Caco-2 (cell line): ENCODE data around the gene ADAMTSL2. TPM values are rescaled to one million over a fixed set of nuclear protein-coding genes. Genes with fewer than 3 reads are reported as not detected.

Source experiments
- BruUV-seq: library from RNA; stranded (reverse); fragments of 400-500 nt; replicated peaks from 2 replicates; lab custom pipeline; 2021; lab: Mats Ljungman, UMichigan
- CTCF ChIA-PET: fragments of 300-600 bp; sonication (Branson Sonifier 250); formaldehyde crosslinking; loops from one replicate; lab custom pipeline; 2022; ENCODE audit warnings: antibody characterized with exemption; lab: Charles Lee
- POLR2A ChIA-PET: fragments of 300-600 bp; sonication (Branson Sonifier 250); formaldehyde crosslinking; loops from one replicate; lab custom pipeline; 2022; ENCODE audit warnings: antibody characterized with exemption; lab: Charles Lee
- DNase-seq, 2 experiments: peaks; one replicate each; pipeline versions ENCODE4 v3.0.0 to v3.0.0-alpha.2; 2020 to 2022
- H3K27me3 ChIP-seq: replicated peaks from 2 replicates; pipeline ENCODE4 v1.6.0; 2011; ENCODE audit warnings: low read length; ENCODE audit not compliant: control insufficient read depth, insufficient read depth
- H3K36me3 ChIP-seq: 2 replicates; pipeline ENCODE4 v1.5.1; 2011; ENCODE audit warnings: low read length; ENCODE audit not compliant: control insufficient read depth, insufficient read depth
- H3K4me1 ChIP-seq: fragments of 250-450 bp; sonication (Bioruptor Pico); 2 replicates; pipeline ENCODE4 v1.5.1; 2020; ENCODE audit warnings: mild to moderate bottlenecking
- H3K4me3 ChIP-seq: 2 replicates; pipeline ENCODE4 v1.5.1; 2011; ENCODE audit warnings: low read depth, mild to moderate bottlenecking, control low read depth, low read length
- H3K9me3 ChIP-seq: fragments of 250-450 bp; sonication (Bioruptor Pico); 2 replicates; pipeline ENCODE4 v1.5.1; 2020; ENCODE audit warnings: mild to moderate bottlenecking, moderate library complexity
- H3K27ac Mint-ChIP-seq: one replicate; pipeline ENCODE4 v1.8.0; 2022; ENCODE audit warnings: mixed read lengths; ENCODE audit not compliant: unreplicated experiment
- H3K27me3 Mint-ChIP-seq: one replicate; pipeline ENCODE4 v1.8.0; 2022; ENCODE audit warnings: mixed read lengths; ENCODE audit not compliant: insufficient read depth, unreplicated experiment
- H3K36me3 Mint-ChIP-seq: one replicate; pipeline ENCODE4 v1.8.0; 2022; ENCODE audit warnings: mild to moderate bottlenecking, mixed read lengths; ENCODE audit not compliant: insufficient read depth, unreplicated experiment
- H3K4me1 Mint-ChIP-seq: one replicate; pipeline ENCODE4 v1.8.0; 2022; ENCODE audit warnings: low read depth, mixed read lengths; ENCODE audit not compliant: unreplicated experiment
- H3K4me3 Mint-ChIP-seq: one replicate; pipeline ENCODE4 v1.8.0; 2022; ENCODE audit warnings: mild to moderate bottlenecking, moderate library complexity, mixed read lengths; ENCODE audit not compliant: unreplicated experiment
- H3K9me3 Mint-ChIP-seq: one replicate; pipeline ENCODE4 v1.8.0; 2022; ENCODE audit warnings: mixed read lengths; ENCODE audit not compliant: unreplicated experiment
- intact Hi-C: fragments of 100-400 bp; cut with micrococcal nuclease; formaldehyde crosslinking; loops from one replicate; pipeline ENCODE4 v1.10.0; 2022; ENCODE audit not compliant: unreplicated experiment
- total RNA-seq: library from RNA; stranded (reverse); gene quantifications from 2 replicates; pipeline ENCODE4 v1.2.3, GENCODE V29; 2022
- TF ChIP-seq, protein P1 (sequence below), 2 experiments: fragments of 200-600 bp in 1 of 2; IDR thresholded peaks; 1 replicate in 1 of 2; 2 replicates in 1 of 2; pipeline versions ENCODE4 v1.5.1 to v1.8.0; 2011 to 2022; ENCODE audit warnings: antibody characterized with exemption in 1 of 2, control low read depth in 1 of 2, inconsistent platforms in 1 of 2, low read depth in 1 of 2, low read length in 1 of 2, mild to moderate bottlenecking in 1 of 2, moderate library complexity in 1 of 2; ENCODE audit not compliant: insufficient read depth in 1 of 2, severe bottlenecking in 1 of 2, unreplicated experiment in 1 of 2

The ADAMTSL2 gene
- total RNA-seq, 1 experiment from 2014 or later, result 0.68 TPM

DNA sequence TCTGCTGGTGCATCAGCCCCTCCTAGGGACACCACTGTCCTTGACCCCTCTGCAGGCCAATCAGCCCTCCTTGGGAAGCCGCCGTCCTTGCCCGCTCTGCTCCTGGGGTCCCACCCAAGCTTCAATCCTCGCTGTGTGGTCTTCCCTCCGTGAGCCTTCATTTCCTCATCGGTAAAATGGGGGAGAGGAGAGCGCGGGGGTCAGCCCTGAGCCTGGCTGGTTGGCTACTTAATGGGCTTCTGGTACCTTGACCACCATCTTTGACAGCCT lies 42.9 kb upstream of the ADAMTSL2 start:
- H3K4me3 Mint-ChIP-seq, result no peak overlapping the region
- Histone ChIP-seq H3K4me1 (no peaks in the 10 kb centered on the region), H3K36me3 (no peaks in the 10 kb centered on the region), H3K27me3 (no peaks in the 10 kb centered on the region), H3K4me3 (no peak overlapping the region), H3K9me3 (no peaks in the 10 kb centered on the region)
- H3K36me3 Mint-ChIP-seq, result no peaks in the 10 kb centered on the region
- intact Hi-C loops, result no loop called here
- no peak overlapping the region for H3K27ac Mint-ChIP-seq
- H3K27me3 Mint-ChIP-seq, result no peaks in the 10 kb centered on the region
- TF ChIP-seq, protein P1, sequence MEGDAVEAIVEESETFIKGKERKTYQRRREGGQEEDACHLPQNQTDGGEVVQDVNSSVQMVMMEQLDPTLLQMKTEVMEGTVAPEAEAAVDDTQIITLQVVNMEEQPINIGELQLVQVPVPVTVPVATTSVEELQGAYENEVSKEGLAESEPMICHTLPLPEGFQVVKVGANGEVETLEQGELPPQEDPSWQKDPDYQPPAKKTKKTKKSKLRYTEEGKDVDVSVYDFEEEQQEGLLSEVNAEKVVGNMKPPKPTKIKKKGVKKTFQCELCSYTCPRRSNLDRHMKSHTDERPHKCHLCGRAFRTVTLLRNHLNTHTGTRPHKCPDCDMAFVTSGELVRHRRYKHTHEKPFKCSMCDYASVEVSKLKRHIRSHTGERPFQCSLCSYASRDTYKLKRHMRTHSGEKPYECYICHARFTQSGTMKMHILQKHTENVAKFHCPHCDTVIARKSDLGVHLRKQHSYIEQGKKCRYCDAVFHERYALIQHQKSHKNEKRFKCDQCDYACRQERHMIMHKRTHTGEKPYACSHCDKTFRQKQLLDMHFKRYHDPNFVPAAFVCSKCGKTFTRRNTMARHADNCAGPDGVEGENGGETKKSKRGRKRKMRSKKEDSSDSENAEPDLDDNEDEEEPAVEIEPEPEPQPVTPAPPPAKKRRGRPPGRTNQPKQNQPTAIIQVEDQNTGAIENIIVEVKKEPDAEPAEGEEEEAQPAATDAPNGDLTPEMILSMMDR (IDR thresholded peaks at IDR 0.05; ENCODE audit: insufficient read depth in 1 of 2, low read depth in 1 of 2, low read length in 1 of 2, severe bottlenecking in 1 of 2, unreplicated experiment in 1 of 2), result no peak
- no peak for DNase-seq
- CTCF ChIA-PET, result no interaction called here
- H3K9me3 Mint-ChIP-seq, result no peaks in the 10 kb centered on the region
- no peaks in the 10 kb centered on the region for H3K4me1 Mint-ChIP-seq
- POLR2A ChIA-PET, result interaction anchor here (1.1 kb wide), 1 partner anchor 32 kb away, joined by 4 read pairs; no protein-coding TSS in a partner anchor
- BruUV-seq, result no TSS peak

DNA sequence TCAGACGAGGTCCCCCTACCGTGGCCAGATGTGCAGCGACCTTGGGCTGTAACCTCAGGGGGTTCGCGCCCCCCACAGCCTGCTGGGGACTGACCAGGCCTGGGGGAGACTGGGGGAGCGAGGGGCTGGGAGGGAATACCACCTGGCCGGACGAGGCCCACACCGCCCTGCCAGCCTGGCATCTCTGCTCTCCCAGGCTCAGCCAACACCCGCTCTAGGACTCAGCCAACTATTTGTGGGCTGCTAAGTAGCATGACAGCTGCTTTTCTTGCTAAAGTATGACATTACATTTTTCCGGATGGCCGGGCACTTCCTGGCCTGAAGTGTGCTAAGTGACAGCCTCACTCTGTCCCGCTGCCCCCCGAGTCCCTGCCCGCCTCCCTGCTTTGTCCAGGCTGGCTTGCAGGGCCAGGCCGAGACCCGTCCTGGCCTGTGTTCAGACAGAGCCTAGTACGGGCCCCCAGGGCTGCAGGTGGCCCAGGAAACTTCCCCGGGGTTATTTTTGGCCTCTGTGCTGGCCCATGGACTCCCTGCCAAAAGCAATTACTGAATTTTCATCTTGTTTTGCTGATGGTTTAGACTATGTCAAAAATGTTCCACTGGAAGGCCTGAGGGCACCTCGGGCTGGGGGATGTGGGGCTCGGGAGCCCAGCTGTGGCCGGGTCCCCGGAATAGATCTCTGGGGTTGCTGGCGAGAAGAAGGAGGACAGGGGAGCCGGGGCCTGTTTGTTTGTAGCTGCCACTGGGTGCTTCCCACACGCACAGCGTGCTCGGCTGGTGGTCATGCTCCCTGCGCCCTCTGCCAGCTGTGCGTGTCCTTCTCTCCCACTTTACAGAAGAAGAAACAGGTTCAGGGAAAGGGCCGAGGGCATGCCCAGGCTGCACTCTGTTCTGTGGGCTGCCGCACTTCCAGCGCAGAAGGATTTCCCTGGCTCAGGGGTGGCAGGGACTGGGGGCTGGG lies 42.2 kb upstream of the ADAMTSL2 start:
- no peaks in the 10 kb centered on the region for H3K9me3 ChIP-seq
- H3K4me3 ChIP-seq, result no peak overlapping the region
- Mint-ChIP-seq H3K36me3 (no peaks in the 10 kb centered on the region), H3K9me3 (no peaks in the 10 kb centered on the region), H3K27ac (no peak overlapping the region), H3K27me3 (no peaks in the 10 kb centered on the region), H3K4me3 (no peak overlapping the region), H3K4me1 (no peaks in the 10 kb centered on the region)
- H3K27me3 ChIP-seq, result no peaks in the 10 kb centered on the region
- no peaks in the 10 kb centered on the region for H3K4me1 ChIP-seq
- no peaks in the 10 kb centered on the region for H3K36me3 ChIP-seq
- DNase-seq, result no peak
- BruUV-seq, result no TSS peak
- TF ChIP-seq, protein P1 (IDR thresholded peaks at IDR 0.05; ENCODE audit: insufficient read depth in 1 of 2, low read depth in 1 of 2, low read length in 1 of 2, severe bottlenecking in 1 of 2, unreplicated experiment in 1 of 2), result no peak
- POLR2A ChIA-PET, result no interaction called here
- intact Hi-C loops, result no loop called here
- CTCF ChIA-PET, result no interaction called here

GRCh38 chr9:133493428-133493827 lies 41.1 kb upstream of the ADAMTSL2 start:
- H3K4me1 Mint-ChIP-seq, result no peaks in the 10 kb centered on the region
- TF ChIP-seq, protein P1 (IDR thresholded peaks at IDR 0.05; ENCODE audit: insufficient read depth in 1 of 2, low read depth in 1 of 2, low read length in 1 of 2, severe bottlenecking in 1 of 2, unreplicated experiment in 1 of 2), result no peak
- H3K4me3 ChIP-seq, result no peak overlapping the region
- POLR2A ChIA-PET, result no interaction called here
- no peaks in the 10 kb centered on the region for H3K9me3 Mint-ChIP-seq
- no peak overlapping the region for H3K4me3 Mint-ChIP-seq
- H3K4me1 ChIP-seq, result no peaks in the 10 kb centered on the region
- CTCF ChIA-PET, result no interaction called here
- no TSS peak for BruUV-seq
- no peak for DNase-seq
- H3K36me3 ChIP-seq, result no peaks in the 10 kb centered on the region
- no peaks in the 10 kb centered on the region for H3K27me3 ChIP-seq
- H3K36me3 Mint-ChIP-seq, result no peaks in the 10 kb centered on the region
- H3K27me3 Mint-ChIP-seq, result no peaks in the 10 kb centered on the region
- no peaks in the 10 kb centered on the region for H3K9me3 ChIP-seq
- intact Hi-C loops, result no loop called here
- H3K27ac Mint-ChIP-seq, result no peak overlapping the region
